Gastroesophageal sphincter (tissue), 3 donors: ENCODE measurements around the gene PPM1J.

ENCODE experiments used
- CTCF ChIP-seq, 4 experiments: fragments of 200-600 bp in 2 of 4; fragments of 450-650 bp in 2 of 4; sonication (generic) in 1 of 4; IDR thresholded peaks; one replicate each; pipeline ENCODE4 v1.5.1; 2017 to 2019; ENCODE audit warnings: antibody characterized with exemption in 4 of 4, mild to moderate bottlenecking in 2 of 4, moderate library complexity in 2 of 4
- EP300 ChIP-seq: sonication (generic); formaldehyde crosslinking; IDR thresholded peaks from one replicate; pipeline ENCODE4 v1.6.1; 2017; ENCODE audit warnings: antibody characterized with exemption, mild to moderate bottlenecking

- TF ChIP-seq CTCF (IDR thresholded peaks at IDR 0.05) (no peak), EP300 (no peak)
Observed at GRCh38 chr1:112708489-112708888, 6.6 kb downstream of the PPM1J start.
